GM12878 (cell line): ENCODE results near the gene MT1H.

Experiments
- BRCA1 ChIP-seq: IDR thresholded peaks from 2 replicates; pipeline ENCODE4 v1.6.1; 2011; ENCODE audit warnings: low read depth, low read length, improper control_type of control experiment
- CTCF ChIP-seq, 3 experiments: IDR thresholded peaks in 2 of 3; conservative IDR thresholded peaks in 1 of 3; 2 replicates each; pipeline ENCODE4 v1.5.1; 2011; ENCODE audit warnings: low read depth in 3 of 3, low read length in 3 of 3, mild to moderate bottlenecking in 3 of 3, control low read depth in 2 of 3, moderate library complexity in 2 of 3, inconsistent platforms in 1 of 3, mixed read lengths in 1 of 3; ENCODE audit not compliant: control insufficient read depth in 2 of 3, insufficient read depth in 1 of 3; ENCODE audit errors: extremely low read depth in 1 of 3
- EZH2 ChIP-seq: IDR thresholded peaks from 2 replicates; pipeline ENCODE4 v1.6.1; 2012; ENCODE audit warnings: low read depth, mild to moderate bottlenecking, control low read depth, inconsistent platforms, low read length, borderline replicate concordance; ENCODE audit not compliant: control insufficient read depth
- HDAC2 ChIP-seq: fragments of 200-600 bp; sonication (generic); IDR thresholded peaks from 2 replicates; pipeline ENCODE4 v1.6.1; 2017
- HDAC6 ChIP-seq: fragments of 200-600 bp; sonication (generic); IDR thresholded peaks from one replicate; pipeline ENCODE4 v1.8.0; 2017; ENCODE audit warnings: antibody characterized with exemption; ENCODE audit not compliant: unreplicated experiment
- POLR2A ChIP-seq: IDR thresholded peaks from 2 replicates; pipeline ENCODE4 v1.6.1; 2011; ENCODE audit warnings: low read depth, mild to moderate bottlenecking, low read length
- POLR2AphosphoS2 ChIP-seq: IDR thresholded peaks from 2 replicates; pipeline ENCODE4 v1.6.1; 2011; ENCODE audit warnings: low read depth, mild to moderate bottlenecking, low read length, improper control_type of control experiment, moderate library complexity
- POLR2AphosphoS5 ChIP-seq: IDR thresholded peaks from 2 replicates; pipeline ENCODE4 v1.6.1; 2011; ENCODE audit warnings: mild to moderate bottlenecking, low read length, inconsistent platforms
- SP1 ChIP-seq: IDR thresholded peaks from one replicate; pipeline ENCODE4 v1.6.1; 2011; ENCODE audit warnings: low read depth, low read length
- TCF12 ChIP-seq: IDR thresholded peaks from 2 replicates; pipeline ENCODE4 v1.6.1; 2011; ENCODE audit warnings: low read depth, mild to moderate bottlenecking, low read length
- ZNF592 ChIP-seq: fragments of 450-650 bp; IDR thresholded peaks from 2 replicates; pipeline ENCODE4 v1.6.1; 2017; ENCODE audit warnings: mild to moderate bottlenecking, moderate library complexity
- ZNF622 ChIP-seq: fragments of 450-650 bp; IDR thresholded peaks from 2 replicates; pipeline ENCODE4 v1.6.1; 2017; ENCODE audit warnings: mild to moderate bottlenecking, inconsistent platforms

- TF ChIP-seq HDAC2: no peak
- TF ChIP-seq SP1: no peak
- TF ChIP-seq BRCA1: no peak
- no peak for TF ChIP-seq EZH2
- TF ChIP-seq ZNF622: no peak
- no peak for TF ChIP-seq ZNF592
- TF ChIP-seq POLR2A: no peak
- no peak for TF ChIP-seq HDAC6
- no peak for TF ChIP-seq POLR2AphosphoS5
- TF ChIP-seq POLR2AphosphoS2: no peak
- TF ChIP-seq TCF12: no peak
- no peak for TF ChIP-seq CTCF (IDR thresholded peaks at IDR 0.05 in 2 of 3, conservative IDR thresholded peaks at IDR 0.05 in 1 of 3; ENCODE audit: control insufficient read depth in 2 of 3, extremely low read depth in 1 of 3, insufficient read depth in 1 of 3, low read depth in 3 of 3, low read length in 3 of 3)
Observed at GRCh38 chr16:56700195-56700594, 30.6 kb downstream of the MT1H start.
